Endothelial cell of umbilical vein (primary cell): ENCODE results near the gene GALNT17.

Experiments used
- CTCF ChIP-seq, 2 donors: IDR thresholded peaks; 1 replicate in 1 of 2; 2 replicates in 1 of 2; pipeline ENCODE4 v1.5.1; 2011; ENCODE audit warnings: low read length in 2 of 2, mild to moderate bottlenecking in 2 of 2, moderate library complexity in 2 of 2, control low read depth in 1 of 2, inconsistent platforms in 1 of 2, low read depth in 1 of 2; ENCODE audit not compliant: insufficient read depth in 1 of 2; ENCODE audit errors: extremely low read depth in 1 of 2
- EZH2 ChIP-seq: IDR thresholded peaks from 2 replicates; pipeline ENCODE4 v1.6.1; 2012; ENCODE audit warnings: borderline replicate concordance, low read depth, mild to moderate bottlenecking, moderate library complexity, low read length, inconsistent platforms; ENCODE audit not compliant: severe bottlenecking
- FOS ChIP-seq: IDR thresholded peaks from 2 replicates; pipeline ENCODE4 v1.6.1; 2011; ENCODE audit warnings: mild to moderate bottlenecking, low read length, moderate library complexity, borderline replicate concordance; ENCODE audit not compliant: insufficient read depth
- GATA2 ChIP-seq: IDR thresholded peaks from 2 replicates; pipeline ENCODE4 v1.7.0; 2011; ENCODE audit warnings: low read depth, mild to moderate bottlenecking, moderate library complexity, mixed read lengths, low read length; ENCODE audit not compliant: insufficient read length, insufficient read depth
- JUN ChIP-seq: IDR thresholded peaks from 2 replicates; pipeline ENCODE4 v1.6.1; 2011; ENCODE audit warnings: borderline replicate concordance, low read depth; ENCODE audit not compliant: insufficient read length, insufficient read depth
- MAX ChIP-seq: IDR thresholded peaks from 2 replicates; pipeline ENCODE4 v1.6.1; 2011; ENCODE audit not compliant: insufficient read depth, insufficient read length
- MYC ChIP-seq: IDR thresholded peaks from one replicate; pipeline ENCODE4 v1.6.1; 2011; ENCODE audit warnings: mild to moderate bottlenecking, low read depth, low read length
- POLR2A ChIP-seq: IDR thresholded peaks from 2 replicates; pipeline ENCODE4 v1.6.1; 2012; ENCODE audit warnings: low read depth, mild to moderate bottlenecking, control low read depth, low read length
- POLR2AphosphoS5 ChIP-seq: IDR thresholded peaks from 2 replicates; pipeline ENCODE4 v1.6.1; 2012; ENCODE audit warnings: low read depth, mild to moderate bottlenecking, control low read depth, low read length, moderate library complexity; ENCODE audit not compliant: insufficient read depth

DNA sequence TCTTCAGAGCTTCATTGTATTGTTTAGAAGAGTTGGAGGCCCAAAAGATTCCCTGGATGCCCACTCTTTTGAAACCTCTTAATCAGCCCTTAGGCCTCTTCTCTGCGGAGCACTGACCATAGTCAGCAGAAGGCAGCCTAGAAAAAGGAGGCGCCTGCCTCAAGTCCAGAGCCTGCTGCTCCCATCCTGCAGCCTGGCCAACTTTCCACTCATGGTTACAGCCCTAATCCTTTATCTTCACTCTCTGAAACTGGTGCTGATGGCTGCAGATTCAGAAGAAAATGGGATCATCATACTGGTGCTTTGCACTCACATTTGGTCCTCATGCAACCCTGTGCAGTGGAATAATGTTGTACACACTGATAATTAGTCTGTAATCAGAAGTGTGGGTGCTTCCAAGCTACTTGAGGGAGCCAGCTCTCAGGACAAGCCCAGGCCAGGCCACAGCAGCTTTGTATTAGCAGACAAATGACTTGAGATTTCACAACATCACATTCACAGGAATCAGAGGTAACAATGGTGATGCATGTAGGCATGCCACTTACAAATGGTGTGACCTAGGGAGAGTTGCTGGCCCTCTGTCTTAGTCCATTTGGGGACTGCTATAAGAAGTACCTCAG lies 272.9 kb downstream of the GALNT17 start:
- TF ChIP-seq CTCF (IDR thresholded peaks at IDR 0.05; ENCODE audit: extremely low read depth in 1 of 2, insufficient read depth in 1 of 2, low read depth in 1 of 2, low read length in 2 of 2) = no peak
- no peak for TF ChIP-seq MYC
- no peak for TF ChIP-seq EZH2
- no peak for TF ChIP-seq POLR2A
- no peak for TF ChIP-seq POLR2AphosphoS5
- no peak for TF ChIP-seq FOS
- no peak for TF ChIP-seq MAX
- TF ChIP-seq JUN = no peak
- no peak for TF ChIP-seq GATA2
